NCI-H2171 (cell line): ENCODE results near the gene IL15RA.
"Not testable (repeated sequence)": the region's sequence is repeated elsewhere in the genome, so short reads cannot be mapped to it uniquely, and the experiment has no call there.

Experiments used
- DNase-seq: peaks from one replicate; lab custom pipeline; 2025; lab: John Stamatoyannopoulos, UW

Gene IL15RA

DNA sequence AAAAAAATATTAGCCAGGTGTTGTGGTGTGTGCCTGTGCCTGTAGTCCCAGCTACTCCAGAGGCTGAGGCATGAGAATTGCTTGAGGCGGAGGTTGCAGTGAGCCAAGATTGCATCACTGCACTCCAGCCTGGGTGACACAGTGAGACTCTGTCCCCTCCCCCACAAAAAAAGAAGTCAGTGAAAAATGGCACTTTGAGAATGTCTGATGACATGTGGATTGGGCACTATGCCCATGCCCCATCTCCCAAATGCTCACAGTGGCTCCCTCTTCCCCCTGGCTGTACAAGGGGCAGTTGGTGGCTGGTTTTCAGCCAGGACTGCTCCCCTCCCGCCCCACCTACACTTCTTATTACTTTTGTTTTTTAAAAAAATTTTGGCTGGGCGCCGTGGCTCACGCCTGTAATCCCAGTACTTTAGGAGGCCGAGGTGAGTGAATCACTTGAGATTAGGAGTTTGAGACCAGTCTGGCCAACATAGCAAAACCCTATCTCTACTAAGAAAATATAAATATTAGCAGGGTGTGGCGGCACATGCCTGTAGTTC is 26.1 kb downstream of the IL15RA start:
- no peak for DNase-seq

DNA sequence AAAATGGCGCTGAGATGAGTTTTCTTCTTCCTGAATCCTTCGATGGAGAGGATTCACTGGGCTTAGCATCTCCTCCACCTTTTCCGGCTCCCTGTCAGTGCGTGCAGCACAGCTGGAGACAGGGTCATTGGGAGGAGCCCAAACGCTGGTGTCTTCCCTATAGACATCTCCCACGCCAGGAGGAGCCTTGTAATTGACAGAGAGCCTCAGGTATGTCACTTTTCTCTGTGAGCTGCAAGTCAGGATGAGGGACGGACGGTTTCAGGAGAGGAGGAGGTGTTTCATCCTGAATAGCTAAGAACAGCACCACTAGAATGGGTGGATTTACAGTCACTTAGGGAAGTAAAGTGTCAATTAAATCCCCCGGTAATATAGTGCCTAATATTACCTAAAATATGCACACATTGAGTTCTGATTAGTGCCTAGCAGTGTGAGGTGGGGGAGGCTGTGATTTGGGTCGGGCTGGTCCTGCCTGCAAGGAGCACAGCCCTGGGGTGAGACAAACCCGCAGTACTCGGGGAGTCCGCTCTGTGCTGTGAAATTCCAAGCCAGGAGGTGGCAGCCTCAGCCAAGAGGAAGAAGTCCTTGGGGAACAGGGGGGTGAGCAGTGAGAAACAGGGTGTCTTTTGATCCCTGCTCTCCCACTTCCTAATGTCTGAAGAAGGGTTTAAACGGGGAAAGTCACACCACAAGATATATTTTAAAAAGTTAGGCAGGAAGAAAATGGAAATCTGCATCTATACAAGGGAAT is 28.2 kb downstream of the IL15RA start:
- no peak for DNase-seq

DNA sequence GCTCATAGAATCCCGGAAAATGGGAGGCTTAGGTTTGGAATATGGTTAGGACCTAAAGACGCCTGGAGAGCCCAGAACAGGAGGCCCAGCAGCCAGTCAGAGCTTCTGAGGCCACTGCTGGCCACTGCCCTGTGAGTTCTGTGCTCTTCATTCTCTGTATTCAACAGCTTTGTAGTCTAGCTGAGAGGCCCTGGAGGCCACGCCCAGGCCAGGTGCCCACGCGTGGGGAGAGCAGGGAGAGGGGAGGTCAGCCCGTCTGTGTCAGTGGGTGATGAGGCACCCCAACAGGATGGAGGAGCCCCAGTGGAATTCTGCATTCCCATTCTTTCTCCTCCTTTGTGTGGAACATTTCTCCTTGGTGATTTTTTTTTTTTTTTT is 29.1 kb downstream of the IL15RA start:
- no peak for DNase-seq

DNA sequence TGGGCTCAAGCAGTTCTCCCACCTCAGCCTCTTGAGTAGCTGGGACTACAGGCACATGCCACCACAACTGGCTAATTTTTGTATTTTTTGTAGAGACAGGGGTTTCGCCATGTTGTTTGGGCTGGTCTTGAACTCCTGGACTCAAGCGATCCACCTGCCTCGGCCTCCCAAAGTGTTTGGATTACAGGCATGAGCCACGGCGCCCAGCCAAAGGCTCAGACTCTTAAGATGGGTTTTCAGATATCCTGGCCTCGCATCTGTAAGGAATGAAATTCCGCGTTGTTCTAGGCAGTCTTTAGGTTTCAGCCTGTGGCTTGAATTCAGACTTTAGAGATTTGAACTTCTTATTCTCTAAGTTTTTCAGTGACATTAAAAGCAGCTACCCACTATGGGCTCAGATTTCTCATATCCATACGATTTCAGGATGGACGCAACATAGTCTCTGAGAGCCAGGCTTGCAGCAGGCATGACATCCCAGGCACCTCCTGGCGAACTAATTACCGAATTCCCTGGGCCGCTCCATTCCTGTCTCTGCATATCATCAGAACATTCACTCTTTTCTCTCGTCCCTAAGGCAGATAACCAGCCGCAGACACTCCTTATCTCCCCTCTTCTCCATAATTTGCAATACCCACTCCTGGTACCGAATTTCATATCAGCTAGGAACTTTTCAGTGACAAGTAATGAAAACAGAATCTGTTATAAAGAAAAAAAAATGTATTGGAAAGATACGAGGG is 29.7 kb downstream of the IL15RA start:
- no peak for DNase-seq

DNA sequence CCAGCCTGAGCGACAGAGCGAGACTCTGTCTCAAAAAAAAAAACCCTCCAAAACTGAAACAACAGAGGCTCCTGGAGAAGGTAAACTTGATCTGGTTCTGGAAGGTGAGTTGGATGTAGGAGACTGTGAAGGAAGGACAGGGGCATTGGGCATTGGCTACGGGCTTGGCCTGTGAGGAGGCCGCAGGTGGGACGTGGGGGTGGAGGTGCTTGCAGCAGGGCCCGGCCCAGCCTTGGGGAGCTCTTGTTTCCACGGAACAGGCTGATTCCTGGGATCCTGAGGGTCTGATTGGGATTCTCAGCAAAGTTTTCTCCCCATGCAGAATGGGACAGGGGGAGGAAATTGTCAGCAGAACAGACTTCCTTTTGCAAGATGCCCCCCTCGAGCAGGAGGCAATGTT is 30.6 kb downstream of the IL15RA start:
- no peak for DNase-seq

DNA sequence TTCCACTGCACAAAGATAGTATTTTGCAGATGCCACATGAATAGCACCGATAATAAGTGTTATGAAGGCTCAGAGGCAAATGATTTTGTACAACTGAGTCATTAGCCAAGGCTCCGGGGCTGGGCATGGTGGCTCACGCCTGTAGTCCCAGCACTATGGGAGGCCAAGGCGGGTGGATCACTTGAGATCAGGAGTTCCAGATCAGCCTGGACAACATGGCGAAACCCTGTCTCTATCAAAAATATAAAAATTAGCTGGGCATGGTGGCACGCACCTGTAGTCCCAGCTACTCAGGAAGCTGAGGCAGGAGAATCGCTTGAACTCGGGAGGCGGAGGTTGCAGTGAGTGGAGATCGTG is 30.9 kb downstream of the IL15RA start:
- DNase-seq = not testable (repeated sequence)

DNA sequence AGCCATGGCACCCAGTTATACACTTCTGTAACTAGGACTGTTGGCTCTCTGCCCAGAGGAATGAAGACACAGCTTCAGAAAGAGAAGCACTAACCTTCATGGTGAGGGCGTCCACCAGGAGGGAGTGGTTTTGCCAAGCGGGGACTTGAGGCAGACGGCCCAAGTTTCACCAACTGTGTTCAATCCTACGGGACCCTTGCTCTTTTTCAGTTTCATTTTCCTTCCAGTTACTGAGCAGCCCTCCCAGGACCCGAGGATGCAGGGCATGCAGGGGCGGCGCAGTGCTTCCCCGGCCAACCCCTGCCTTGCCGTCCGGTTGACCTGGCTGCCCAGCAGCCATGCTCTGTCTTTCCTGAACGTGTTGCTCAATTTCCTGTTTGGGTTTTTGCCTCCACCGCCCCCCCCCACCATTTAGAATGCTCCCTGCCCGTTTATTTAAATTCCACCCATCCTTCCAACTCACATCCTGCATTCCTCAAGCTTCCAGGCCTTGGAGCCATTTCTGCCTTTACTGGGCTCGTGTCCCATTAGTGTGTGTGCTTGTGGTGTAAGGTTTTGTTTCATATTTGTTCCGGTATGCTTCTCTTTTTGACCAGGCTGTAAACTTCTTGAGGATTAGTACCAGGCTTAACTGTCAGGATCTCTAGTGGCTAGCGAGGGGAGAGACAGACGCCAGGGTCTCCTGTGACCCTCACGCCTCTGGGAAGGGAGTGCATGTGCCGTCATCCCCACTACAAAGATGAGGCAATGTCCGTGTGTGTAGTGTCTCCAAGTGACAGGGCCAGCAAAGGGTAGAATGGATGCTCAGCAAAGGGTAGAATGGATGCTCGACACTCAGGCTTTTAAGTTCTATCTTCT is 31.6 kb downstream of the IL15RA start:
- DNase-seq = no peak

DNA sequence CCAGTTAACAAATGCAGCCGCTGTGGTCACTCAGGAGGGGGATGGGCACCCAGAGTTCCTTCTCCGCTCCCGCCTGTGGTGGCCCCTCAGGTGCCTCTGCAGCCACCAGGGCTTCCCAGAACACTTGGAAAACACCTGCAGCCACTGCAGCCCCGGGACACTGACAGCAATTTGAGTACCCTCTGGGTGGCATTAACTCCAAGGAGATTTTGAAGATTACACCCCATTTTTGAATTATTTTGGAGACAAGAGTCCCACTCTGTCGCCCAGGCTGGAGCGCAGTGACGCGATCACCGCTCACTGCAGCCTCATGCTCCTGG is 32.2 kb downstream of the IL15RA start:
- DNase-seq = no peak

DNA sequence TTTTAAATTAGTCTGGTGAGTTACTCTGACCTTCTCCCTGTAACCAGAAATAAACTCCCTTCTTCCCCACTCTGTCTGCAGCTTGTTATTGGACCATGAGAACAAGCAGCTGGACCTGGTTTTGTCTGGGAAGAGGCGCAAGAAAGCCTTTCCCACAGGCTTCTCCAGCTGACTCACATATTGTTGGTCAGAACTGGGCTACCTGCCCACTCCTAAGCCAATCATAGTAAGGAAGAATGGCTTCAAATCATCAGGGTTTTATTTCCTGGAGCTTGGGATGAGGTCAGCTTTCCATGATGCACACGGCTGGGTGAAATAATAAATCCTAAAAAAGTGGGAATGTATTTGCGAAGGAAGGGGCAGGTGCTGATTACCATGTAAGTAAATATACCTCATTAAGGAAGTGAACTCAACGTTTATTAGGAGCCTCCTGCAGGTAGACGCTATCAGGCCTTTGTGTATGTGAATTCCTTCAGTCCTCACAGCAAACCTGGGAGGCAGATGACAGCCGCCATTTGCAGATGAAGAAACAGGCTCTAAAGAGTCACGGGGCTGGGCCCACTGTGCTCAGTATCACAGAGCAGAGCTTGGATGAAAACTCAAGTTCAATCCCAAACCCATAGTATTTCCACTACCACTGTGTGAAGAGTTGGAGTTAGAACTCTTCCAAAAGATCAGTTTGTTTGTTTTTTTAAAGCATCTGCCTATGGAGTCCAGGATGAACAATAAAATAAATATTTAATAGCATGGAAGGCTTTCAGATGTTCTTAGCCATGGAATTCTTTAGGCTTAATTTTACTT is 32.8 kb downstream of the IL15RA start:
- no peak for DNase-seq

DNA sequence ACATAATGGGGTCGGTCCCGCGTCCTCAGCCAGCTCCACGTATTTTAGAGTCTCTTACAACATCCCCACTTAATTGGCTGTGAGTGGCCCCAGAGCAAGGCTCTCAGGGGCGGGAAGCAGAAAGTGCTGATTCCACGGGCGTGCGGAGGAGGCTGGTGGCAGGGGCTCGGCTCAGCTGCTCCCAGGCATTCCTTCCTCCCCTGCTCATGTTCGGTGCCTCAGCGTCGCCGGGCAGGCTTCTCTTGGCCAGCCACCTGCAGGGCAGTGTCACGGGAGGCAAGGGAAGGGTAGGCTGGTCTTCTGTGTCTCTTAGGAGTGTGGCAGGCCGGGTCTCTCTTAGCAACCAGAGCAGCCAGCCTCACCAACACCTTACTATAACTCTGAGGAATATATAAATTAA is 33.8 kb downstream of the IL15RA start:
- no peak for DNase-seq

DNA sequence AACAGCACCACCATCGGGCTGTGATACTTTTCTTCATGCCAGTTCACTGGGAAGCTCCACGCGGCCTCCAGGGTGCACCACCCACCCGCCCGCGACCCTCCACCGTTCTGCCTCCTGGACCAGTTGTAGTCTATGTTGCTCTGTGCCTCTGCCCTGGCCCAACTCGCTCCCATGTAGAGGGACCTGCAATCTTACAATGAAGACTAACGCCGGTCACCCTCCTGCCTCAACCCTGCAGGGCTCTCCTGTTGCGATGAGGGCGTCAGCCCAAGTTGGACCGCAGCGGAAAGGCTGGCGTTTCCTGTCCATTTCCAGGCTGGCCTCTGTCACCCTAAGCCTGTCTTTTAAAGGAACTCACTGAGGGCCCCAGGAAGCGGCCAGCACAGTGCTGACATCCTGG is 34.9 kb downstream of the IL15RA start:
- DNase-seq = no peak

DNA sequence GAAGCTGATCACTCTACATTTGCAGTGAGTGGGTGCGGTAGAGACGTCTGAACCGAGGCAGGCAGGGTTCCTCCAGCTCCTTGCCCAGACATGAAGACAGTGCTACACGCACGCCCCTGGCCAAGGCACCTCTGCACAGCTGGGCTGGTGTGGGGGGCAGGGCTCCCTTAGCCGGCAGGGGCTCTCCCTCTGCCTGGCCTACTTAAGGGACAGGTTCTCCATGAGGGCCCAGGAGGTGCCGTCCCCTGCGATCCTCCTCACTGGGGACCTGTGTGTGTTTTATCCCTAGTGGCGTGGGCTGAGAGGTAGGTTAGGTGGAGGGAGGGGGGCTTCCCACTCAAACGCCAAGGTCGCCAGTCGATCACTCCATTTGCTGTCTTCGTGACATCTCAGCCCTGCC is 35.3 kb downstream of the IL15RA start:
- no peak for DNase-seq

DNA sequence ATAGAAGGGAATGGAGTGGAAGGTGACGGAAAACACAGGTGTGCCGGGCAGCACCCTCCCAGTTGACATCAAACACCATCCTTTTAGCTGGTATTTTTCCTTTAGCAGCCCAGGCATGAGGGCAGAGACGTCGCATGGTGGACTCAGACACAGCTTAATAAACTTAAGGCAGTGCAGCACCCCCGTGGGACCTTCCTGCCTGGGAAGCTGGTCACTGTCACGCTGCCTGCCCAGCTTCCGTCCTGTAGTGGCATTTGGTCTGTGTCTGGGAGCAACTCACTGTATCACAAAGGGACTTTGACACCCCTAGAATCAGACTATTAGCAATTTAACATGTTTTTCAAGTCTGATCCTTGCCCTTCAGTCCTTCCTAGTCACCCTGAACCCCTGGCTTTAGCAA is 35.8 kb downstream of the IL15RA start:
- DNase-seq = no peak

DNA sequence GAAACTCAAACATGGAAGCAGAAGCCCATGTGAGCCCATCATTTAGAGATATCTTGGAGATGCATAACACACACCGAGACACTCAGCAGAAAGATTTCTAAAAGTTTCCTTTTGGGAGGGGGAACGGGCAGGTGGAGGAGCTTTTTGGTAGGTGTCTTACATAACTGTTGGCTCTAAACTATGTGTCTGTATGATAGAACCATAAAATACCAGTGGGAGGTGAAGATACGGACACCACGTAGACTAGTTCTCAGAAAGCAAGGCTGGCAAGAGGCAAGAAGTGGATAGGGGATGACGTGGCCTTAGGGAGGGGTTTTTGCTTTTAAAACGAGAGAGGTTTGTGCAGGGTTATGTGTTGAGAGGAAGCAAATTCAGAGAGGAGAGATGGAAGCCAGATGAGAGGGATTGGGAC is 36.5 kb downstream of the IL15RA start:
- no peak for DNase-seq

DNA sequence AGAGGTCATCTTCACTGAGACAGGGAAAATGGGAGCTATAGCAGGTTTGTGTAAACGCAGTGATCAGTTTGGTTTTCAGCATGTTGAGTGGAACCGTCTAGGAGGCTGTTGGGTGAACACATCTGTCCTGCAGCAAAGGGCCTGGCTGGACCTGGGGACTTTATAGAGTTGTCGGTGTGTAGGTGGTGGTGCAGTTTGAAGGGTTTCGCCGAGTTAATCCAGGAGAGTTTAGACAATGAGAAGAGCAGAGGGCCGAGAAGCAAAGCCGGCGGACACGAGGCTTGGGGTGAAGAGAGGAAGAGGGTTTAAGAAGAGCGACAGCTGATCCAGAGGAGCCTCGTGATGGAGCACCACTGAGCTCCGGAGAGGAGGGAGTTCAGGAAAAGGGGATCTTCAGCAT is 39.1 kb downstream of the IL15RA start:
- no peak for DNase-seq

DNA sequence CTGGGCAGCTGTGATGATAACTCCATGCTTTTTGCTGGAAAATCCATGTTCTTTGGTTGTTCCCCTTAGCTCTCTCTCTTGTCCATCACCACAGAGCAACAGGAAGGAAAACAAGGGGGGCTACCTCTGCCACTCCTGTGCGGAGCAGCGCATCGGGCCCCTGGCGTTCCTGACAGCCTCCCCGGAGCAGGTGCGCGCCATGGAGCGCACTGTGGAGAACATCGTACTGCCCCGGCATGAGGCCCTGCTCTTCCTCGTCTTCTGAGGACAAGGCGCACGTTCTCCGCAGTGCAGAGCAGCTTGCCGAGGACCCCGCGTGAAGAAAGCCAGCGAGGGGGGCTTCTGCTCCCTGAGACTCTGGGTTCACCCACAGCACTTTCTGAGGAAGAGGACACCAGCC is 40.3 kb downstream of the IL15RA start:
- no peak for DNase-seq

DNA sequence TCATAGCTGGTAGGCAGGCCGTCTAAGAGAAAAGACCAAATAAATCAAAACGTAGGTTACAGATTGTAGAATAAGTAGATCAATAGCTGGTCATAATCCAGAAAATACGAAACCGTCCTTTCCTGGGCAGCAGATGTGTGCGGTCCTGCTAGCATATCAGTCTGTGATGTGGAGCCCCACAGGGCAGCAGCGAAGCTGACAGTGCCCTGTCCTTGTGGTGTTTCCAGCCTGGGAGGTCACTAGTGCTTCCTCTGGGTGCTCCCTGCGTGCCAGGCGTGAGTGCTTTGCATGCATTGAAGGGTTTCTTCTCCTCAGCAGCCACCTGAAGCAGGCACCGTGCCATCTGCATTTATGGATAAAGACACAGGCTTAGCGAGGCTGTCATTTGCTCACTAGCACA is 41.7 kb downstream of the IL15RA start:
- DNase-seq = no peak

DNA sequence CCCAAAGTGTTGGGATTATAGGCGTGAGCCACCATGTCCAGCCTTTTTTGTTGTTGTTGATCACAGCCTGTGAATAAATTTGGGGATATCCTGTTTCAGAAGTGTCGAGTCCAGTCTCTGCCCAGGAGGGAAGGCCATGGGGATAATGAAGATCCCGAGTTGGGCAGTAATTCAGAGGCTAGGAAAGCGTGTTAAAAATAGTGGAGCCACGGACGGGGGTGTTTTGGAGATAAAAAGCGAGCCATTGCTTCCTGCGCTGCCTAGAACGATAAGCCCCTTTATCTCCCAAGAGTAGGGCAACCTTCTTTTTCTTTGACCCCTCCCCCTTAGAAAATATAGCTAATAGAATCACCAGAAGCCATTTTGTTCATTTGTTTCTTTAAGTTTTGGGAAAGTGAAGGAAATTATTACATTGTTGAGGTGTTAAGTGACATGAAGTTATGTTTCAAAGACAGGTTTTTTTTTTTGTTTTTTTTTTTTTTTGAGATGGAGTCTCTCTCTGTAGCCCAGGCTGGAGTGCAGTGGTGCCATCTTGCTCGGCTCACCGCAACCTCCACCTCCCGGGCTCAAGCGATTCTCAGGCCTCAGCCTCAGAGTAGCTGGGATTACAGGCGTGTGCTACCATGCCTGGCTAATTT is 43.3 kb downstream of the IL15RA start:
- no peak for DNase-seq

DNA sequence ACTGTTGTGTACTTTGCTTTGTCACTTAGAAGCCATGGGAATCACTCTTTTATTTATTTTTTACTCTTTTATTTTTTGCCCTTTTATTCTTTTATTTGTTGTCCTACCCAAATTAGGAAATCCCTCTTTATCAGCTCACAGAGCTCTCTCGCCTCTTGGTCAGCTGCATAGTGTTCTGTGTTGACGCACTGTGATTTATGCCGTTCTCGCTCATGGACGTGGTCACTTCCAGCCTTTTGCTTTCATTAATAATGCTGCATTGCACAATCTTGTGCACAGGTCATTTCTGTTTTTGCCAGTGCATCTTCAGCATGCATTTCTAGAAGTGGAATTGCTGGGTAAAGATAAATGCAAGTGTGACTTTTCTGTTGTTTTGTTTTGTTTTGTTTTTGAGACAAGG is 45.0 kb downstream of the IL15RA start:
- DNase-seq = no peak

DNA sequence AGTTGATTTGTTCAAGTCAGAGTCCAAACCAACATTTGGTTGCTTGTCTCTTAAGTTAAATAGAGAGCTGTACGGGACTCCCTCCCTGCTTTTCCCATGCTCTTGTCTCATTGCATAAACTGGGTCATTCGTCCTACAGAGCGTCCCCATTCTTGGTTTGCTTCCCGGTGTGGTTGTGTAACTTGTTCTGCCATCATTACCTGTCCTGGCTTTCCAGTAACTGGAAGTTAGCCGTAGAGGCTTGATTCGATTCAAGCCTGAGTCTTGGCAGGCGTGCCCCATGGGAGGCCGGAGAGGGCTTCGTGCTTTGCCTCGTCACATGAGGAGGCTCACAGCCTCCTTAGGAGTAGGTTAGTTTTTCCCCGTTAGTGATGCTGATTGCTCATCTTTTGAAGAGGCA is 47.1 kb downstream of the IL15RA start:
- no peak for DNase-seq

DNA sequence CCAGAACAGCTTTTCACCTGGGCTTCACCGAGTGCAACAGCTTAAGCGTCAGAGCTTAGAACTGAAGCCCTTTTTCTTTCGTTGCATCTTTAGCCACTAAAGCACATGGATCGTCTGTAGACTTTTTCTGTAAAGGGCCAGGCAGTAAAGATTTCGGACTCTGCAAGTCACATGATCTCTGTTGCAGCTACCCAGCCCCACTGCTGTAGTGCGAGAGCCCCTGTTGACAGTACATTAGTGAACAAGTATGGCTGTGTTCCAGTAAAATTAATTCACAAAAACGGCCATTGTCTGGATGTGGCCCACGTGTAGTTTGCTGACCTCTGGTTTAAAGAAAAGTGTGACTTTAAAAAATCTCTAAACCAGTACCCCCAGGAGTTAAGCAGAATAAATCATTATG is 47.9 kb downstream of the IL15RA start:
- DNase-seq = no peak

DNA sequence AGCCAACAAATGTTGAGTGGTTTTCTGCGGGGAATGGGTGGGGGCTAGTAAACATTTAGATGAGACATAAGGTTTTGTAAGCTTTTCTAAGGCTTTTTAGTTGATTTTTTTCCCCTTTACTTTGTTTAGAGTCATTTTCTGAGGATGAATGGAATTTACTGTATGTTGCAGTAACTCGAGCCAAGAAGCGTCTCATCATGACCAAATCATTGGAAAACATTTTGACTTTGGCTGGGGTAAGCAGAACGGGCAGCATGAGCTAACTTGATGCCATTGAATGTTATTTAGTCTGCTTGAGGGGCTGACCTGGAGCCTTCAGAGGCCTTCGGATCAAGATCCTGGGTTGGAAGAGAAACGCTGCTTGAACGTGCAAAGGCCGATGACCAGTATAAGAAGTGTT is 50.0 kb downstream of the IL15RA start:
- no peak for DNase-seq
